HG03378 (cell line): ENCODE measurements around the gene NCK2.

Source experiments
- ATAC-seq: cut with Tn5 transposase; IDR thresholded peaks from one replicate; pipeline ENCODE4 v1.9.1; 2021; ENCODE audit warnings: mild to moderate bottlenecking, moderate library complexity; ENCODE audit not compliant: unreplicated experiment

Gene NCK2

GRCh38 chr2:105866216-105867185 is 121.8 kb downstream of the NCK2 start:
- no peak for ATAC-seq

DNA sequence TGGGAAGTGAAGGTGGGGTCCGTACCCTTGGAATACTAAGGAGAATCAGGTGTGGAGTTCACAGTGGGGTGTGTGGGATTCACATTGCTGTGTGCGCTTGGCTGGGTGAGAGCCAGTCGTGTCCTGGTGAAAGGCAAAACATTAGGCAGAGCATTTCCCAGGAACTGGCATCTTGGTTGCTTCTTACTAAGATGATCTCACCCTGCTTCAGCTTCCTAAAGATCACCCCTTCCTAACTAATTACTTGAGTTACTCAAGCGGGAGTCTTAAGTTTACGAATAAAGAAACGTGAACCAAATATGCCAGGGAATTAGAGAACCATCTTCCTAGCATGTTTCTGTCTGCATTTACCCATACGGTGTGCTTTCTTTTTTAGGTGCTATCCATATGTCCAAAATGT is 122.9 kb downstream of the NCK2 start:
- no peak for ATAC-seq

GRCh38 chr2:105868060-105868459 is 123.3 kb downstream of the NCK2 start:
- no peak for ATAC-seq

GRCh38 chr2:105869341-105869740 is 124.6 kb downstream of the NCK2 start:
- ATAC-seq, result no peak

GRCh38 chr2:105870062-105870461 is 125.3 kb downstream of the NCK2 start:
- ATAC-seq, result no peak

- ATAC-seq, result no peak
These were observed 126.1 kb downstream of the NCK2 start for GRCh38 chr2:105870858-105871257.

DNA sequence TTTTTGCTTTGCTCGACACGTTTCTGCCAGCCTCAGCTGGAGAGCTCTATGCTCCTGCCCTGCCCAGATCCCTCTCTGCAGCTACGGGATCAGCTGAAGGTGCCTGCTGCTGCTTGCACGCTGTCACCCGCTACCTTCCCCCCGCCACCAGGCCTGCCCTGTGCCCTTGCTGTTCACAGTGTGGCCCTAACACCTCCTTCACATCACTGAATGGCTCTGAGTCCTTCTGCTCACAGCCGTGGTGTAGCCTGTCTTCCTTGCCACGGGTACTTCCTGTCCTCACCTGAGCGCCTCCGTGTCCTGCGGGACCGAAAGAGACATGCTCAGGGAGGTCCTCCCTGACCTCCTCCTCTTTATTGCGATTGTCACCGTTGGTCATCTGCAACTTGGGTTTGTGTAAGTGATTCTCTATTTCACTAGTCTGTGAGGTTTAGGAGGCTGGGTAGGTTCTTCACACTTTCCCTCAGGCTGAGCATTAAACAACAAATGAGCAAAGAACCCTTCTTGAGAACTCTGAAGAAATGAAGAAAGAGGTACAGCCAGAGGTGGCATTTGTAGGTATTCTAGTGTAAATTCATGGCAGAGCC is 127.5 kb downstream of the NCK2 start:
- ATAC-seq, result no peak

DNA sequence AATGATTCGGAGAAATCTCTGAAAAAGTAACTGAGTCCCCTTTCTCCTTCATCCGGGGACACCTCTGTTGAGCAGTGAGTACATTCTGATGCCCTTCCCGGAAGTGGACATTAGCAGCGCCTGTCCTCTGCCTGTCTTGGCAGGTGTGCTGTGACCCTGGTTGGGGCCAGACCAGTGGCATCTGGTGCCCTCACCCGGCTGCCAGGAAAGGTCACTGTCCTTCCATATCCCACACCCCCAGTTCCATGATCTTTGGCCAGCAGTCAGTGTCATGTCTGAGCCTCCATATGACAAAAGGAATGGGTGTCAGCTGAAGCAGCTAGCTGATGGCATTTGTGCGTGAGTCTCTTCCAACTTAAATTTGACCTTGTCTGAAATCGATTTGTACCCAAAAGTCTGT is 128.1 kb downstream of the NCK2 start:
- ATAC-seq, result no peak

DNA sequence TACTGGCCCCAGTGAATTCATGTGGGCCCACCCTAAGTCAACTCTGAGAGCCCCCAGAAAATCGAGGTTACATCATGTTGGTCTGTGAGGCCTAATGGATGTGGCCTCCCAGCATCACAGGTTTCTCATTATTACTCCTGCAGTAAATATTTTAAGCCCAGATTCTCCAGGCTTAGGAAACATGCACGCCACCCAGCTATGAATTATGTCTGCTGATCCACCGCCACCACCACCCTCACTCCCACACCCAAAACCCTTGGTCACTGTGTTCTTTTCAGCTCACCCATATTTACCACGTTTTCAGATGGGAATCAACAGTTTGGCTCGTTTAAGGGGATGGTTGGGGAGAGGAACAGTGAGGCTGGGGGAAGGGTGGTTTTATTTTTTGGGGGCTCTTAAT is 128.6 kb downstream of the NCK2 start:
- peak; percentile 4 for ATAC-seq

- peak; percentile 92 for ATAC-seq
These were observed 129.0 kb downstream of the NCK2 start for GRCh38 chr2:105873721-105874120.

- ATAC-seq, result no peak
These were observed 129.8 kb downstream of the NCK2 start for GRCh38 chr2:105874466-105874865.

- ATAC-seq, result no peak
These were observed 130.5 kb downstream of the NCK2 start for GRCh38 chr2:105875241-105875640.

GRCh38 chr2:105876191-105876590 is 131.5 kb downstream of the NCK2 start:
- ATAC-seq, result no peak

GRCh38 chr2:105877945-105878344 is 133.2 kb downstream of the NCK2 start:
- ATAC-seq, result no peak

DNA sequence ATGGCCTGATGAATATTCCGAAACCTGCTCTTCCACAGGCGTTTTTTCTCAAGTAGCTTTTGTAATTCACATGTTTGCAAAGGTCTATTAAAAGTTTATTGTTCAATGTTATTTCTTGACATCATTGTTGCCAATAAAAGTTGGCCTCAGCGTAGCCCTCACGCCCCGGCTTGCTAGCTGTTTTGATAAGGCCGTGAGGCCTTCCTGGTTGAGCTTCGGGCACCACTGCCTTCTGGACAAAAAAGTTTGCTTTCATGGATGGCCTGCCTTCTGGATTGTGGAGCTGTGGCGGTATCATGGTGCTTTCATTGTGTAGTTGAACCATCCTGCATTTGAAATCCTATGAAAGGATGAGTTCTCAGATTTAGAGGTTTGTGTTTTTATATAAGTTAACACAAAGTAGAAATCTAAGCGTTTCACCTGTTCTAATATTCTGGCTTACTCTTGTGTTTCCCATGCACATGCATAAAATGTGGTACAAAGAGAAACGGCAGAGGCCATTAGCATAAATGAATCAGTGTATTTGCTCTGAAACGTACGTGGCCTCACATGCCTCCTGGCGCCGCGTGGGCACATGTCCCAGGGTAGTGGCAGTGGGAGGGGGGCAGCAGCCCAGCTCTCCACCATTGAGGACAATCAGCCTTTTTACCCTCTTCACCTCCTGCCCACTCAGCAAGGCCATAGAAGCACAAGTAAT is 134.5 kb downstream of the NCK2 start:
- ATAC-seq, result no peak

GRCh38 chr2:105879803-105880300 is 135.1 kb downstream of the NCK2 start:
- no peak for ATAC-seq

DNA sequence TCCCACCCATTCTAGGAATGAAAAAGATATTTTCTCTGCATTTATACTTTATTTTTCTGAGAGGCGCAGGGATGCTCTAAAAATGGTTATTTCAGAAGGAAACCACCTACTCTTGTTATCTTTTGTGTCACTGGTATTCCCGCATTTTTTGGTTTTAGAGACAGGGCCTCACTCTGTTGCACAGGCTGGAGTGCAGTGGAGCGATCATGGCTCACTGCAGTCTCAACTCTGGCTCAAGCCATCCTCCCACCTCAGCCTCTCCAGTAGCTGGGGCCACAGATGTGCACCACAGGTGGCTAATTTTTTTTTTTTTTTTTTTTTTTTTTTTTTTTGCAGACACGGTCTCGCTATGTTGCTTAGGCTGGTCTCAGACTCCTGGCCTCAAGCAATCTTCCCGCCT is 135.9 kb downstream of the NCK2 start:
- ATAC-seq, result no peak

GRCh38 chr2:105881286-105882136 is 136.8 kb downstream of the NCK2 start:
- no peak for ATAC-seq

DNA sequence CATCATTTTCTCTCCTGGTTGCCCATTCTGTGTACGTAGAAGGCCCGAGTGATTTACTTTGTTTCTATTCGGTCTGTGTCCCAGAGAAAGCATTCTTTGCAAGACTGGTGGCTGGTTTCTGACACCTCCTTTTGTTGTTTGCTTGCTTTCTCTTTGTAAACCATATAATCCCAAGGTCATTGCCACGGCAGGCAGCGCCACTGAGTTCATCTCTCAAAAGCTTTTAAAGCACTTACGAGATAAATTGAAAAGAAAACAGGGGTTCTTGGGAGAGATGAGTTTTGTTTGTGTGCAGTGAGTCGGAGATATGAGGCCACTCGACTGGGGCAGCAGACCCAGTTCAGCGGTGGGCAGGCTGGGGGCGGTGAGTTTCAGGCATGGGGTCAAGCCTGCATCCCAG is 137.6 kb downstream of the NCK2 start:
- no peak for ATAC-seq

DNA sequence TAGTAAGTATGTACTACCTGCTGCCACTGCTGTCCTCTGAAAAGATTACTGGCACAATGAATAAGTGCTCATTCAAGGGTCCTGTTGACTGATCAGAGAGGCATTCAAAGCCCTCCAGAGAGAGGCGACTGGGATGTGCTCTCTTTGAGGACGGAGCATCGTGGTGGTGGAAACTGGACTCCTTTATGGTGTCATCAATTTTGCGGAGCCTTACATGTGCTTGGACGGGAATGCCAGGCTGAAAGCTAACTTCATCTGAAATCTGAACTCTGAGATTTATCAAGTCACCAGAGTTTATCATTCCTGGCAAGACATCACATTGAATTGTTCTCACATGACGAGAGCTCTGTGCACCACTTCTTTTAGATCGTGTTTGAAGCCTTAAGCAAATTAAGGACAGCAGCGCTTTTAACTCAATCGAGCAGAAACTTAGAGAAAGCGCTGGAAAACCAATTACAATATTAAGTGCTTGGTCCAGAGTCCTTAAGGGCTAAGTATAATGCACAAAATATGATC is 138.3 kb downstream of the NCK2 start:
- no peak for ATAC-seq
